T-helper 1 cell treated with Interleukin-12 subunit alpha and Interleukin-12 subunit beta and Interleukin-4 antibody, amounts not matched to agents 30 μg/mL and 1 μg/mL, for 36 hours (primary cell): ENCODE results near the gene SAE1.

ENCODE experiments used
- H3K27ac Mint-ChIP-seq: one replicate; pipeline ENCODE4 v1.8.0; 2021; ENCODE audit warnings: mild to moderate bottlenecking, mixed read lengths
- H3K27me3 Mint-ChIP-seq: one replicate; pipeline ENCODE4 v1.8.0; 2021; ENCODE audit warnings: low read depth, mixed read lengths
- H3K36me3 Mint-ChIP-seq: one replicate; pipeline ENCODE4 v1.8.0; 2021; ENCODE audit warnings: low read depth, mixed read lengths
- H3K4me1 Mint-ChIP-seq: one replicate; pipeline ENCODE4 v1.8.0; 2021; ENCODE audit warnings: low read depth, mixed read lengths
- H3K4me3 Mint-ChIP-seq: one replicate; pipeline ENCODE4 v1.8.0; 2021; ENCODE audit warnings: mild to moderate bottlenecking, moderate library complexity, mixed read lengths
- H3K9me3 Mint-ChIP-seq: one replicate; pipeline ENCODE4 v1.8.0; 2021; ENCODE audit warnings: mixed read lengths

The SAE1 gene

GRCh38 chr19:47186446-47187334 is 56.1 kb downstream of the SAE1 start:
- peaks cover 66% of the 10 kb centered on the region for H3K4me1 Mint-ChIP-seq
- H3K9me3 Mint-ChIP-seq = no peaks in the 10 kb centered on the region
- H3K27me3 Mint-ChIP-seq = no peaks in the 10 kb centered on the region
- peak overlapping the region; percentile 89 for H3K27ac Mint-ChIP-seq
- peaks cover 37% of the 10 kb centered on the region for H3K36me3 Mint-ChIP-seq
- H3K4me3 Mint-ChIP-seq = peak overlapping the region; percentile 29

- Mint-ChIP-seq H3K4me1 (peaks cover 63% of the 10 kb centered on the region), H3K9me3 (no peaks in the 10 kb centered on the region), H3K36me3 (peaks cover 33% of the 10 kb centered on the region), H3K27ac (peak overlapping the region; percentile 89), H3K4me3 (peak overlapping the region; percentile 29), H3K27me3 (no peaks in the 10 kb centered on the region)
Measured at GRCh38 chr19:47187335-47187655, 56.7 kb downstream of the SAE1 start.

GRCh38 chr19:47187797-47188196 is 57.2 kb downstream of the SAE1 start:
- Mint-ChIP-seq H3K9me3 (no peaks in the 10 kb centered on the region), H3K4me3 (no peak overlapping the region), H3K27me3 (no peaks in the 10 kb centered on the region), H3K27ac (peak overlapping the region; percentile 57), H3K36me3 (peaks cover 30% of the 10 kb centered on the region), H3K4me1 (peaks cover 60% of the 10 kb centered on the region)

GRCh38 chr19:47188507-47189033 is 57.9 kb downstream of the SAE1 start:
- peak overlapping the region; percentile 57 for H3K27ac Mint-ChIP-seq
- peaks cover 57% of the 10 kb centered on the region for H3K4me1 Mint-ChIP-seq
- H3K4me3 Mint-ChIP-seq = no peak overlapping the region
- H3K27me3 Mint-ChIP-seq = no peaks in the 10 kb centered on the region
- H3K9me3 Mint-ChIP-seq = no peaks in the 10 kb centered on the region
- peaks cover 28% of the 10 kb centered on the region for H3K36me3 Mint-ChIP-seq

- H3K4me1 Mint-ChIP-seq = peaks cover 49% of the 10 kb centered on the region
- no peaks in the 10 kb centered on the region for H3K27me3 Mint-ChIP-seq
- H3K36me3 Mint-ChIP-seq = peaks cover 23% of the 10 kb centered on the region
Measured at GRCh38 chr19:47190167-47190727, 59.6 kb downstream of the SAE1 start.

GRCh38 chr19:47195434-47195833 is 64.8 kb downstream of the SAE1 start:
- no peak overlapping the region for H3K4me3 Mint-ChIP-seq
- no peaks in the 10 kb centered on the region for H3K27me3 Mint-ChIP-seq
- H3K9me3 Mint-ChIP-seq = no peaks in the 10 kb centered on the region
- no peak overlapping the region for H3K27ac Mint-ChIP-seq
- H3K36me3 Mint-ChIP-seq = peaks cover 22% of the 10 kb centered on the region
- peaks cover 14% of the 10 kb centered on the region for H3K4me1 Mint-ChIP-seq

More at GRCh38 chr19:47190167-47190727, 59.6 kb downstream of the SAE1 start:
- Mint-ChIP-seq H3K4me3 (peak overlapping the region; percentile 51), H3K9me3 (no peaks in the 10 kb centered on the region), H3K27ac (peak overlapping the region; percentile 62)

- Mint-ChIP-seq H3K27me3 (no peaks in the 10 kb centered on the region), H3K4me3 (no peak overlapping the region), H3K9me3 (no peaks in the 10 kb centered on the region), H3K36me3 (peaks cover 15% of the 10 kb centered on the region), H3K4me1 (peaks cover 9% of the 10 kb centered on the region), H3K27ac (no peak overlapping the region)
Measured at GRCh38 chr19:47197141-47197540, 66.5 kb downstream of the SAE1 start.

GRCh38 chr19:47200530-47200929 is 69.9 kb downstream of the SAE1 start:
- Mint-ChIP-seq H3K27ac (no peak overlapping the region), H3K36me3 (peaks cover 18% of the 10 kb centered on the region), H3K4me3 (no peak overlapping the region), H3K9me3 (no peaks in the 10 kb centered on the region), H3K27me3 (no peaks in the 10 kb centered on the region), H3K4me1 (peaks cover 9% of the 10 kb centered on the region)

- no peaks in the 10 kb centered on the region for H3K27me3 Mint-ChIP-seq
- H3K36me3 Mint-ChIP-seq = peaks cover 19% of the 10 kb centered on the region
- H3K9me3 Mint-ChIP-seq = no peaks in the 10 kb centered on the region
- peak overlapping the region; percentile 28 for H3K27ac Mint-ChIP-seq
- no peak overlapping the region for H3K4me3 Mint-ChIP-seq
- peaks cover 9% of the 10 kb centered on the region for H3K4me1 Mint-ChIP-seq
Measured at GRCh38 chr19:47203254-47203653, 72.6 kb downstream of the SAE1 start.

GRCh38 chr19:47209319-47210179 is 78.9 kb downstream of the SAE1 start:
- no peak overlapping the region for H3K4me3 Mint-ChIP-seq
- H3K36me3 Mint-ChIP-seq = peaks cover 26% of the 10 kb centered on the region
- no peaks in the 10 kb centered on the region for H3K9me3 Mint-ChIP-seq
- no peaks in the 10 kb centered on the region for H3K27me3 Mint-ChIP-seq
- H3K27ac Mint-ChIP-seq = no peak overlapping the region
- H3K4me1 Mint-ChIP-seq = peaks cover 11% of the 10 kb centered on the region

- H3K4me3 Mint-ChIP-seq = no peak overlapping the region
- H3K4me1 Mint-ChIP-seq = peaks cover 11% of the 10 kb centered on the region
- peaks cover 26% of the 10 kb centered on the region for H3K36me3 Mint-ChIP-seq
- H3K27me3 Mint-ChIP-seq = no peaks in the 10 kb centered on the region
- no peaks in the 10 kb centered on the region for H3K9me3 Mint-ChIP-seq
- no peak overlapping the region for H3K27ac Mint-ChIP-seq
Measured at GRCh38 chr19:47210180-47210490, 79.5 kb downstream of the SAE1 start.

- Mint-ChIP-seq H3K36me3 (peaks cover 28% of the 10 kb centered on the region), H3K9me3 (no peaks in the 10 kb centered on the region), H3K4me3 (no peak overlapping the region), H3K4me1 (peaks cover 11% of the 10 kb centered on the region), H3K27me3 (no peaks in the 10 kb centered on the region), H3K27ac (peak overlapping the region; percentile 78)
Measured at GRCh38 chr19:47210689-47211316, 80.2 kb downstream of the SAE1 start.

- H3K27ac Mint-ChIP-seq = no peak overlapping the region
- H3K4me3 Mint-ChIP-seq = no peak overlapping the region
- no peaks in the 10 kb centered on the region for H3K9me3 Mint-ChIP-seq
- H3K36me3 Mint-ChIP-seq = peaks cover 5% of the 10 kb centered on the region
- H3K27me3 Mint-ChIP-seq = no peaks in the 10 kb centered on the region
- H3K4me1 Mint-ChIP-seq = peaks cover 5% of the 10 kb centered on the region
Measured at GRCh38 chr19:47215581-47215980, 84.9 kb downstream of the SAE1 start.
